GM21717 (cell line): ENCODE results near the gene NFAM1.

Experiments
- ATAC-seq: cut with Tn5 transposase; IDR thresholded peaks from one replicate; pipeline ENCODE4 v1.9.1; 2021; ENCODE audit warnings: mild to moderate bottlenecking, moderate library complexity; ENCODE audit not compliant: unreplicated experiment

NFAM1 gene

GRCh38 chr22:42439821-42440674 is 7.8 kb upstream of the NFAM1 start:
- no peak for ATAC-seq

GRCh38 chr22:42439021-42439567 is 6.9 kb upstream of the NFAM1 start:
- no peak for ATAC-seq

GRCh38 chr22:42438293-42438650 is 6.1 kb upstream of the NFAM1 start:
- ATAC-seq = no peak

- peak; percentile 52 for ATAC-seq
These were observed 5.5 kb upstream of the NFAM1 start for GRCh38 chr22:42437488-42438292.

GRCh38 chr22:42436404-42436803 is 4.2 kb upstream of the NFAM1 start:
- ATAC-seq = no peak

- no peak for ATAC-seq
These were observed 2.7 kb upstream of the NFAM1 start for GRCh38 chr22:42434748-42435425.

- no peak for ATAC-seq
These were observed 1.8 kb upstream of the NFAM1 start for GRCh38 chr22:42433754-42434682.

- no peak for ATAC-seq
These were observed 615 bp upstream of the NFAM1 start for GRCh38 chr22:42432818-42433217.

- no peak for ATAC-seq
These were observed 693 bp downstream of the NFAM1 start for GRCh38 chr22:42431401-42432019.

GRCh38 chr22:42430528-42431125 is 1.6 kb downstream of the NFAM1 start:
- no peak for ATAC-seq

- ATAC-seq = no peak
These were observed 3.4 kb downstream of the NFAM1 start for GRCh38 chr22:42428760-42429159.

GRCh38 chr22:42428025-42428424 is 4.2 kb downstream of the NFAM1 start:
- no peak for ATAC-seq

- no peak for ATAC-seq
These were observed 5.0 kb downstream of the NFAM1 start for GRCh38 chr22:42427167-42427566.

GRCh38 chr22:42425989-42426355 is 6.2 kb downstream of the NFAM1 start:
- ATAC-seq = no peak

GRCh38 chr22:42425337-42425988 is 6.7 kb downstream of the NFAM1 start:
- no peak for ATAC-seq

- ATAC-seq = peak; percentile 55
These were observed 12.8 kb downstream of the NFAM1 start for GRCh38 chr22:42419243-42419881.

GRCh38 chr22:42418811-42419242 is 13.4 kb downstream of the NFAM1 start:
- ATAC-seq = no peak

- ATAC-seq = no peak
These were observed 14.4 kb downstream of the NFAM1 start for GRCh38 chr22:42417645-42418305.
